Hematopoietic multipotent progenitor cell treated with erythropoietin and hydrocortisone succinate and interleukin-3 and kit ligand, for 6 days (in vitro differentiated cells): Measurements from ENCODE around the gene G6PC1.

Experiments used
- DNase-seq: peaks from one replicate; pipeline ENCODE4 v3.0.0-alpha.2; 2015

G6PC1 gene

DNA sequence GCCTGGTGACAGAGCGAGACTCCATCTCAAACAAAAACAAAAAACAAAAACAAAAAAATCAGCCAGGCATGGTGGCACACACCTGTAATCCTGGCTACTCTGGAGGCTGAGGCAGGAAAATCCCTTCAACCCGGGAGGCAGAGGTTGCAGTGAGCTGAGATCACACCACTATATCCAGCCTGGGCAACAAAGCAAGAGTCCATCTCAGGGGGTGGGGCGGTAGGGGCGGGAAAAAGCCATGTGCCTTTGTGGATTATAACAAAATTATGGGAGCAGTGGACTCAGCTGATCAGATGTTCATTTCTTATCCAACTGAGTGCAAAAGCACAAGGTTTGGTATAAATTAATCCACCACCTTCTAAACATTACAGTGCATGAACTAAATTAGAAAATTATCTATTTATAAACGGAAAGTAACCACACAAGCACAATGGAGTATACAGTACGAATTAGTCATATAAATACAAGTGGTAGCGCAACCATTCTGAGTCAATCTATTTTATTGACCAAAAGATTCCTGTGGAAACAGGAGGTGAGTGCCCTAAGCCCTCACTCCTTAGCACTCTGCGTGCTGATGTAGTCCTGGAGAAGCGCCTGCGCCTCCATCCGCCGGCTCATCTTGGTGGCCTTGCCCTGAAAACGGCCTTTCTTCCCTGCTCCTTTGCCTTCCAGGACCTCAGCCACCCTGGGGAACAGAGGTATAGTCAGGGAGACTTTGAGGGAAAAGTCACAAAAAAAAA, 49.6 kb downstream of the G6PC1 start:
- DNase-seq = no peak
